OCI-LY7 (cell line): ENCODE measurements around the gene PHF14.

Source experiments
- EZH2phosphoT487 ChIP-seq: fragments of 200-600 bp; sonication (generic); IDR thresholded peaks from 2 replicates; pipeline ENCODE4 v1.6.1; 2018; ENCODE audit warnings: low read depth, borderline replicate concordance, mild to moderate bottlenecking, mixed run types, antibody characterized with exemption, low read length, moderate library complexity, mixed read lengths
- TF ChIP-seq, protein P1 (sequence below): fragments of 200-600 bp; sonication (generic); conservative IDR thresholded peaks from 2 replicates; pipeline ENCODE4 v1.5.1; 2014; ENCODE audit warnings: mild to moderate bottlenecking, antibody characterized with exemption, low read length, moderate library complexity, mixed read lengths

DNA sequence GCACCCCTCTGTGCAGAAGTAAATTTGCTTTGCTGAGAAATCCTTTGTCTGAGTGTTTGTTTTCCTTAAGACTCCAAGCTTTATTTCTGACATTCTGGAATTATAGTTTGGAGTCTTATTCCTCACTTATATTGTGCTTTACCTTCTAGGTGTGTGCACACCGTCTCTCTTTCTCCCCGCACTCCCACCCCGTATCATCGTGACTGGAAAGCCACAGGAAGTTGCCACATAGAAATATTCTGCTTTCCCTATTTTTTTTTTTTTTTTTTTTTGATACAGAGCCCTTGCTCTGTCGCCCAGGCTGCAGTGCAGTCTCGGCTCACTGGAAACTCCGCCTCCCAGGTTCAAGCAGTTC lies 109.5 kb downstream of the PHF14 start:
- TF ChIP-seq, protein P1, sequence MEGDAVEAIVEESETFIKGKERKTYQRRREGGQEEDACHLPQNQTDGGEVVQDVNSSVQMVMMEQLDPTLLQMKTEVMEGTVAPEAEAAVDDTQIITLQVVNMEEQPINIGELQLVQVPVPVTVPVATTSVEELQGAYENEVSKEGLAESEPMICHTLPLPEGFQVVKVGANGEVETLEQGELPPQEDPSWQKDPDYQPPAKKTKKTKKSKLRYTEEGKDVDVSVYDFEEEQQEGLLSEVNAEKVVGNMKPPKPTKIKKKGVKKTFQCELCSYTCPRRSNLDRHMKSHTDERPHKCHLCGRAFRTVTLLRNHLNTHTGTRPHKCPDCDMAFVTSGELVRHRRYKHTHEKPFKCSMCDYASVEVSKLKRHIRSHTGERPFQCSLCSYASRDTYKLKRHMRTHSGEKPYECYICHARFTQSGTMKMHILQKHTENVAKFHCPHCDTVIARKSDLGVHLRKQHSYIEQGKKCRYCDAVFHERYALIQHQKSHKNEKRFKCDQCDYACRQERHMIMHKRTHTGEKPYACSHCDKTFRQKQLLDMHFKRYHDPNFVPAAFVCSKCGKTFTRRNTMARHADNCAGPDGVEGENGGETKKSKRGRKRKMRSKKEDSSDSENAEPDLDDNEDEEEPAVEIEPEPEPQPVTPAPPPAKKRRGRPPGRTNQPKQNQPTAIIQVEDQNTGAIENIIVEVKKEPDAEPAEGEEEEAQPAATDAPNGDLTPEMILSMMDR, result no peak
- no peak for TF ChIP-seq EZH2phosphoT487
